Right cardiac atrium (tissue), 5 donors: ENCODE measurements around the gene PLEKHA3. TPM values are rescaled to one million over a fixed set of nuclear protein-coding genes. Genes with fewer than 3 reads are reported as not detected.
"Not testable (repeated sequence)": the region's sequence is repeated elsewhere in the genome, so short reads cannot be mapped to it uniquely, and the experiment has no call there.

Source experiments
- ATAC-seq, 2 donors: fragments of 200-7000 bp; cut with Tn5 transposase; one replicate each; pipeline versions ENCODE4 v1.8.0 to v1.9.1; 2020; ENCODE audit warnings: moderate library complexity in 2 of 2, mild to moderate bottlenecking in 1 of 2
- DNase-seq, 3 donors: peaks; one replicate each; pipeline ENCODE4 v3.0.0-alpha.2; 2020
- H3K27ac ChIP-seq: one replicate; pipeline ENCODE4 v1.5.1; 2013; ENCODE audit warnings: mild to moderate bottlenecking, low read length, control low read depth, moderate library complexity
- H3K27me3 ChIP-seq: one replicate; pipeline ENCODE4 v1.6.1; 2013; ENCODE audit not compliant: control insufficient read depth, insufficient read depth
- H3K4me1 ChIP-seq: one replicate; pipeline ENCODE4 v1.6.1; 2013; ENCODE audit warnings: low read length; ENCODE audit not compliant: control insufficient read depth, insufficient read depth
- H3K4me3 ChIP-seq: one replicate; pipeline ENCODE4 v1.5.1; 2013; ENCODE audit warnings: low read length, control low read depth
- H3K9me3 ChIP-seq: one replicate; pipeline ENCODE4 v1.6.1; 2013; ENCODE audit warnings: low read length; ENCODE audit not compliant: control insufficient read depth
- WGBS: extraction: QIAGEN DNeasy Blood & Tissue Kit; methylation state at CpG from one replicate; pipeline ENCODE4 v1.1.7; 2013; 5-methylcytosine and 5-hydroxymethylcytosine counted together
- intact Hi-C, 4 donors: fragments of 100-400 bp; cut with DNase I; formaldehyde crosslinking; loops; one replicate each; pipeline versions ENCODE4 v1.11.0 to v1.14.0; 2022 to 2023
- polyA plus RNA-seq: library from polyadenylated mRNA; stranded (reverse); fragments of 200-250 nt; gene quantifications from one replicate; pipeline ENCODE4 v1.2.3, GENCODE V29; 2013
- total RNA-seq, 4 donors: library from RNA; stranded (reverse); fragmentation: NEBNext Ultra II Directional; extraction: Animal tissue kit (Norgen Biotek cat#: 25700); gene quantifications; one replicate each; pipeline ENCODE4 v1.2.1, GENCODE V29; 2021
- donor health status: healthy with polysubstance abuse.
- donor health status: DM: no; HTN: yes; CAD: no.
- donor health status: DM: no; HTN: no; CAD: no.
- donor health status: DM: no; HTN: yes; CAD: no; lungs with severe emphysema.
- donor health status: DM: yes; HTN: yes; CAD: no.

Gene PLEKHA3
- total and polyA plus RNA-seq, 5 donors: 5.3 to 69.9 (median 47.2) TPM

GRCh38 chr2:178525010-178525409 is 44.8 kb downstream of the PLEKHA3 start:
- H3K9me3 ChIP-seq, DNase-seq, intact Hi-C loops, H3K27ac ChIP-seq, H3K27me3 ChIP-seq, H3K4me3 ChIP-seq, ATAC-seq, H3K4me1 ChIP-seq: not testable (repeated sequence)
- WGBS: 98% methylated on average over 4 of the region's 5 CpGs

DNA sequence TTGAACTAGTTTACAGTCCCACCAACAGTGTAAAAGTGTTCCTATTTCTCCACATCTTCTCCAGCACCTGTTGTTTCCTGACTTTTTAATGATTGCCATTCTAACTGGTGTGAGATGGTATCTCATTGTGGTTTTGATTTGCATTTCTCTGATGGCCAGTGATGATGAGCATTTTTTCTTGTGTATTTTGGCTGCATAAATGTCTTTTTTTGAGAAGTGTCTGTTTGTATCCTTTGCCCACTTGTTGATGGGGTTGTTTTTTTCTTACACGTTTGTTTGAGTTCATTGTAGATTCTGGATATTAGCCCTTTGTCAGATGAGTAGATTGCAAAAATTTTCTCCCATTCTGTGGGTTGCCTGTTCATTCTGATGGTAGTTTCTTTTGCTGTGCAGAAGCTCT is 45.2 kb downstream of the PLEKHA3 start:
- ATAC-seq, H3K27me3 ChIP-seq, H3K4me3 ChIP-seq, H3K27ac ChIP-seq, H3K9me3 ChIP-seq, intact Hi-C loops, DNase-seq, H3K4me1 ChIP-seq: not testable (repeated sequence)
- WGBS: 67% methylated on average over 1 of the region's 1 CpG

DNA sequence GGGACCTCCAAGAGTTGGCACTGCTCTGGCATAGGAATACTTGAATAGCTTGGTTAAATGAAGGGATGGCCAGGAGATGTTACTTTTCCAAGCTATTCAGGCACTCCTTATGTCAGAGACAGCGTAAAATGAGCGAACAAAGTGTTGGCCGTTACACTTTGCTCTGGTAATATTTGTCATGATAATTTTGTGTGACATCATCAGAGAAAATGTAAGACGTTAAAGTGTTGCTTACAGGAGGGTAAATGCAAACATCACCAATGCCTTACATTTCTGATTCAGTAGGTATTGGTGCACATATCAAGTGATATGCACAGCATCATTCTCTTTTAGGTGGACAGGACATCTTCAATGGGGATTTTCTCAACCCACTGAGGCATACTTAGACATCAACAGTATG is 46.0 kb downstream of the PLEKHA3 start:
- Histone ChIP-seq H3K27me3 (no peaks in the 10 kb centered on the region), H3K4me3 (no peak overlapping the region), H3K4me1 (peaks cover 2% of the 10 kb centered on the region), H3K27ac (no peak overlapping the region), H3K9me3 (no peaks in the 10 kb centered on the region)
- intact Hi-C loops: no loop called here
- 93% methylated on average over 4 of the region's 4 CpGs for WGBS
- no peak for ATAC-seq
- DNase-seq: no peak

GRCh38 chr2:178527592-178527991 is 47.3 kb downstream of the PLEKHA3 start:
- no peak overlapping the region for H3K27ac ChIP-seq
- no peak overlapping the region for H3K4me3 ChIP-seq
- H3K9me3 ChIP-seq: no peaks in the 10 kb centered on the region
- no peaks in the 10 kb centered on the region for H3K27me3 ChIP-seq
- ATAC-seq: no peak
- 92% methylated on average over 2 of the region's 2 CpGs for WGBS
- intact Hi-C loops: no loop called here
- peaks cover 2% of the 10 kb centered on the region for H3K4me1 ChIP-seq
- DNase-seq: no peak

GRCh38 chr2:178528647-178529046 is 48.4 kb downstream of the PLEKHA3 start:
- Histone ChIP-seq H3K9me3 (no peaks in the 10 kb centered on the region), H3K4me1 (peaks cover 2% of the 10 kb centered on the region), H3K4me3 (no peak overlapping the region), H3K27me3 (no peaks in the 10 kb centered on the region), H3K27ac (no peak overlapping the region)
- intact Hi-C loops: no loop called here
- DNase-seq: no peak
- ATAC-seq: no peak
- 90% methylated on average over 5 of the region's 5 CpGs for WGBS

DNA sequence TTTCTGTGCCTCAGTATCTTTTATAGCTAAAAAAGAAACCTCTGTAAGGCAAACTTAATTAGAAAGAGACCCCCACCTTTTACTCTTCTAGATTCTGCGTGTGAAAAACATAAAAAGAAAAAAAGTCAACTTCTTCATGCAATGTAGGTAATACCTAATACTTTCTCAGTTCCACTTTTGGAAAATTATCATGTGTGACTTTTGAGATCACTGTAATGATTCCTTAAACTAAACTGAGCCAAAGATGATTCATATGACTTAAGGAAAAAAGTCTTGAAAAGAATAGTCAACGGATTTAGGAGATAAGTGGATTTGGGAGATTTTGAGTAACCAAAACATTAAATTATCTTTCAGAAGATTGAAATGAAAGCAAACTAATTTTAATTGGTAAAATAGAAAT is 48.9 kb downstream of the PLEKHA3 start:
- DNase-seq: no peak
- no peaks in the 10 kb centered on the region for H3K27me3 ChIP-seq
- H3K4me1 ChIP-seq: peaks cover 2% of the 10 kb centered on the region
- no peak for ATAC-seq
- WGBS: 69% methylated on average over 2 of the region's 2 CpGs
- intact Hi-C loops: no loop called here
- H3K27ac ChIP-seq: no peak overlapping the region
- H3K4me3 ChIP-seq: no peak overlapping the region
- no peaks in the 10 kb centered on the region for H3K9me3 ChIP-seq

DNA sequence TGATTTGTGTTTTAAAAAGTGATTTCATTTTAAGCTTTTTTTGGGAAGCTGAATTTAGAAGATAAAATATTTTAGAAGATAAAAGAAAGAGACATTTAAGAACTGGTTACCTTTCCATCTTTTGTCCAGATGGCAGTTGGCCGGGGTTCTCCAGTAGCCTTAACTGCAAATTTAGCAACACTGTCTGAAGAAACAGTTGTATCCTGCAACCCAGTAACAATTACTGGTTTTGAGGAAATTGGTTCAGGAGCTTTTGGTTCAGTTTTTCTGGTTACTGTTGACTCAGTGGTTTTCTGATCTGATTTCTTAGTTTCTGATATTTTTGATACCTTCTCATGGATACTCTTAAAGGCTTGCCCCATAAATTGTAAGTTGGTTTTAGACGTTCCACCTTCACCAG is 49.9 kb downstream of the PLEKHA3 start:
- intact Hi-C loops: no loop called here

GRCh38 chr2:178530625-178531142 is 50.4 kb downstream of the PLEKHA3 start:
- WGBS: 80% methylated on average over 8 of the region's 8 CpGs
- no peaks in the 10 kb centered on the region for H3K27me3 ChIP-seq
- ATAC-seq (no peak), DNase-seq (no peak)
- H3K27ac ChIP-seq: peak overlapping the region; percentile 17
- H3K4me1 ChIP-seq: peaks cover 2% of the 10 kb centered on the region
- H3K9me3 ChIP-seq: no peaks in the 10 kb centered on the region
- intact Hi-C loops: no loop called here
- no peak overlapping the region for H3K4me3 ChIP-seq

More for the DNA sequence above, 49.9 kb downstream of the PLEKHA3 start:
- Histone ChIP-seq H3K27me3 (no peaks in the 10 kb centered on the region), H3K4me1 (peaks cover 2% of the 10 kb centered on the region), H3K27ac (no peak overlapping the region), H3K9me3 (no peaks in the 10 kb centered on the region), H3K4me3 (no peak overlapping the region)
- 79% methylated on average over 2 of the region's 2 CpGs for WGBS
- DNase-seq (no peak), ATAC-seq (no peak)

DNA sequence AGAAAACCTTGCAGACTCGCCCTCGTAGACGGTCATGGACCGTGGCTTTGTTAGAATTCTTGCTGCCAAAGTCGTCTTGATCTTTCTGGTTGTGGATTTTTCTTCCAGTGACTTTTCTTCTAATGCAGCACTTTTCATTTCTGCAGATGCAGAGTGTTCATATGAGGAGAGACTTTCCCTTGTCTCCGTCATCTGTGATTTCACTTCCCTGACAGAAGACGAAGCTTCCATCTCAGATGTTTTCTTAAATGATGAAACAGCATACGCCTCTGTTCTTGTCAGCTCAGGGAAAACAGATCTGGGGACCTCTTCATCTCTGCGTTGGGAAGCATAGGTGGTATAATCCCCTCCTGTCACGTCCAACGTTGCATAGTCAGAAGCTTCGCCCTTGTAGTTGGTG is 50.9 kb downstream of the PLEKHA3 start:
- H3K9me3 ChIP-seq: no peaks in the 10 kb centered on the region
- 83% methylated on average over 12 of the region's 12 CpGs for WGBS
- intact Hi-C loops: no loop called here
- no peaks in the 10 kb centered on the region for H3K27me3 ChIP-seq
- H3K4me1 ChIP-seq: peaks cover 2% of the 10 kb centered on the region
- no peak for ATAC-seq
- DNase-seq: no peak
- no peak overlapping the region for H3K4me3 ChIP-seq
- peak overlapping the region; percentile 17 for H3K27ac ChIP-seq

GRCh38 chr2:178536037-178536436 is 55.8 kb downstream of the PLEKHA3 start:
- no peaks in the 10 kb centered on the region for H3K4me1 ChIP-seq
- intact Hi-C loops: no loop called here
- no peaks in the 10 kb centered on the region for H3K27me3 ChIP-seq
- 90% methylated on average over 4 of the region's 4 CpGs for WGBS
- no peak overlapping the region for H3K27ac ChIP-seq
- DNase-seq (no peak), ATAC-seq (no peak)
- H3K4me3 ChIP-seq: no peak overlapping the region
- H3K9me3 ChIP-seq: no peaks in the 10 kb centered on the region

GRCh38 chr2:178542161-178542560 is 61.9 kb downstream of the PLEKHA3 start:
- H3K4me1 ChIP-seq: no peaks in the 10 kb centered on the region
- no peak overlapping the region for H3K27ac ChIP-seq
- intact Hi-C loops: no loop called here
- no peaks in the 10 kb centered on the region for H3K9me3 ChIP-seq
- 92% methylated on average over 12 of the region's 12 CpGs for WGBS
- no peak for DNase-seq
- H3K27me3 ChIP-seq: no peaks in the 10 kb centered on the region
- no peak overlapping the region for H3K4me3 ChIP-seq
- ATAC-seq: no peak

GRCh38 chr2:178542569-178542968 is 62.3 kb downstream of the PLEKHA3 start:
- Histone ChIP-seq H3K9me3 (no peaks in the 10 kb centered on the region), H3K27me3 (no peaks in the 10 kb centered on the region), H3K27ac (no peak overlapping the region), H3K4me3 (no peak overlapping the region), H3K4me1 (no peaks in the 10 kb centered on the region)
- ATAC-seq: no peak
- no peak for DNase-seq
- WGBS: 80% methylated on average over 5 of the region's 5 CpGs
- intact Hi-C loops: no loop called here
